Measurements from ENCODE around the gene NR1D1. TPM values are rescaled to one million over a fixed set of nuclear protein-coding genes. Genes with fewer than 3 reads are reported as not detected.

The NR1D1 gene
- total RNA-seq, 1 donor from 2014 or later, result 2.6 TPM

DNA sequence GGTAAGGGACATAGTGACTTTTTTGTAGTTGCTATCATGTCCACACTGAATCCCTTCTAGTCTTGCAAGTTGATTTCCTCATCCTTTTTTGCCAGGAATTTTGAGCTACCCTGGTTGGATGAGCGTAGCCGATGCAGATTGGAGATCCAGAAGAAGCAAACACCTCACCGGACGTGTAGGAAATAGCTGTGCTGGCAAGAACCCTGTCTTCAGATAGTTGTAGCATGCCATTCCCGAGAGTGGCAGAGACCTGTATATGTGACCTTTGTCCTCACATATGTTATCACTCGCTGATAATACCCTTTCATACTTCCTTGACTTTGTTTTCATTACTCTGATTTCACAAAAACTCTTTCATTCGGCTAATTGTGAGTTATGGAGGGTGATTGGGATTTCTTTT, 33.8 kb upstream of the NR1D1 start:
- Mint-ChIP-seq H3K27ac (peak overlapping the region; percentile 75), H3K4me1 (ENCODE audit: low read depth) (peaks cover 10% of the 10 kb centered on the region), H3K4me3 (ENCODE audit: low read depth) (no peak overlapping the region), H3K27me3 (no peaks in the 10 kb centered on the region), H3K36me3 (ENCODE audit: insufficient read depth) (peaks cover 48% of the 10 kb centered on the region), H3K9me3 (ENCODE audit: low read depth) (no peaks in the 10 kb centered on the region)
- TF ChIP-seq, protein P1, sequence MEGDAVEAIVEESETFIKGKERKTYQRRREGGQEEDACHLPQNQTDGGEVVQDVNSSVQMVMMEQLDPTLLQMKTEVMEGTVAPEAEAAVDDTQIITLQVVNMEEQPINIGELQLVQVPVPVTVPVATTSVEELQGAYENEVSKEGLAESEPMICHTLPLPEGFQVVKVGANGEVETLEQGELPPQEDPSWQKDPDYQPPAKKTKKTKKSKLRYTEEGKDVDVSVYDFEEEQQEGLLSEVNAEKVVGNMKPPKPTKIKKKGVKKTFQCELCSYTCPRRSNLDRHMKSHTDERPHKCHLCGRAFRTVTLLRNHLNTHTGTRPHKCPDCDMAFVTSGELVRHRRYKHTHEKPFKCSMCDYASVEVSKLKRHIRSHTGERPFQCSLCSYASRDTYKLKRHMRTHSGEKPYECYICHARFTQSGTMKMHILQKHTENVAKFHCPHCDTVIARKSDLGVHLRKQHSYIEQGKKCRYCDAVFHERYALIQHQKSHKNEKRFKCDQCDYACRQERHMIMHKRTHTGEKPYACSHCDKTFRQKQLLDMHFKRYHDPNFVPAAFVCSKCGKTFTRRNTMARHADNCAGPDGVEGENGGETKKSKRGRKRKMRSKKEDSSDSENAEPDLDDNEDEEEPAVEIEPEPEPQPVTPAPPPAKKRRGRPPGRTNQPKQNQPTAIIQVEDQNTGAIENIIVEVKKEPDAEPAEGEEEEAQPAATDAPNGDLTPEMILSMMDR (IDR thresholded peaks at IDR 0.05; ENCODE audit: unreplicated experiment), result no peak
- no peak for DNase-seq (ENCODE audit: low spot score, unreplicated experiment)

DNA sequence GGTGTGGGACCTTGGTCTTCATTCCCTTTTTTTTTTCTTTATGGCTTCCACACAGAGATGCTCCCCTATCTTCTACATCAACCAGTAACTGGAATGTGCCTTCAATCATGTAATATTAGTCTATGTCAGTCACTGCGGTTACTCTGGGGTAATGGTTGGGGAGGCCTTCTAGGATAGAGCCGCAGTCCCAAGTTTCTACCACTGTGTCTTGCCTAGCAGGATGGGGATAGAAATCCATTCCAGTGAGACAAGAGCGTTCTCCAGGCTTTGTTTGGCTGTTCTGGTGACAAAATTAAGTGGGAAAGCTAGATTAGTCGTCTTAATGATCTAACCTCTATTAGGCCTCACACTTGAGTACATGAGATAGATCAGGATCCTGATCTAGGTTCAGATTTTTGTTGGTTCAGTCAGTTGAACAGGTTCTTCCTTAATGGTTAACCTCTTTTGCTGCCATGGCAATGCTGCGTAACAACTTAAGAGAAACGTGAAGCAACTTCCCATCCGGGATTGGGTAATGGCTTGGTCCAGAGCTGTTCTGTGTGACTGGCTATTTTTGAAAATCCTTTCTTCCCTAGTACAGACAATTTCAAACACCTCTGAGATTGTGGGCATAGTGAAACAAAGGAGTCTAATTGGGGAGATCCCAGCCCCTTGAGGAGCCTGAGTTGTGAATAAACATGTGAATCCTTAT, 30.1 kb upstream of the NR1D1 start:
- Mint-ChIP-seq H3K4me3 (ENCODE audit: low read depth) (no peak overlapping the region), H3K27me3 (no peaks in the 10 kb centered on the region), H3K9me3 (ENCODE audit: low read depth) (no peaks in the 10 kb centered on the region), H3K36me3 (ENCODE audit: insufficient read depth) (peaks cover 51% of the 10 kb centered on the region), H3K27ac (no peak overlapping the region), H3K4me1 (ENCODE audit: low read depth) (peaks cover 10% of the 10 kb centered on the region)
- no peak for DNase-seq (ENCODE audit: low spot score, unreplicated experiment)
- TF ChIP-seq, protein P1 (IDR thresholded peaks at IDR 0.05; ENCODE audit: unreplicated experiment), result no peak

DNA sequence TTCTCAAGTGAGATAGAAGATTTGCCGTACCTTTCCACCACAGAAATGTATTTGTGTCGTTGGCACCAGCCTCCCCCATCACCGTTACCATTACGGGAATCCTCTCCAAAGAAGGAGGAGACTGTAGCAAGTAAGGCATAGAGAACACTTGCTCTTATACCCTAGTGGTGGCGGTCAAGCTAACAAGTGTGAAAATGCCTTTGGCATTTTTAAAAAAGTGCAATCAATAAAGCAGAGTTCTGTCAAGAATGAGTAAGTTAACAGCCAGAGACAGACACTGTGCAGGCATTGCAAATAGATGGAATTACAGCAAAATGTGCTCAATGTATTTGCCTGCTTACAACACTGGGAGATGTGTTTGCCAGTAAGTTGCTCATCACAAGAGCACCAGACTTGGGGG, 29.1 kb upstream of the NR1D1 start:
- no peaks in the 10 kb centered on the region for H3K27me3 Mint-ChIP-seq
- no peaks in the 10 kb centered on the region for H3K9me3 Mint-ChIP-seq (ENCODE audit: low read depth)
- no peak overlapping the region for H3K4me3 Mint-ChIP-seq (ENCODE audit: low read depth)
- no peak overlapping the region for H3K27ac Mint-ChIP-seq
- DNase-seq (ENCODE audit: low spot score, unreplicated experiment), result no peak
- H3K36me3 Mint-ChIP-seq (ENCODE audit: insufficient read depth), result peaks cover 45% of the 10 kb centered on the region
- TF ChIP-seq, protein P1 (IDR thresholded peaks at IDR 0.05; ENCODE audit: unreplicated experiment), result peak; percentile 16
- H3K4me1 Mint-ChIP-seq (ENCODE audit: low read depth), result peaks cover 14% of the 10 kb centered on the region

DNA sequence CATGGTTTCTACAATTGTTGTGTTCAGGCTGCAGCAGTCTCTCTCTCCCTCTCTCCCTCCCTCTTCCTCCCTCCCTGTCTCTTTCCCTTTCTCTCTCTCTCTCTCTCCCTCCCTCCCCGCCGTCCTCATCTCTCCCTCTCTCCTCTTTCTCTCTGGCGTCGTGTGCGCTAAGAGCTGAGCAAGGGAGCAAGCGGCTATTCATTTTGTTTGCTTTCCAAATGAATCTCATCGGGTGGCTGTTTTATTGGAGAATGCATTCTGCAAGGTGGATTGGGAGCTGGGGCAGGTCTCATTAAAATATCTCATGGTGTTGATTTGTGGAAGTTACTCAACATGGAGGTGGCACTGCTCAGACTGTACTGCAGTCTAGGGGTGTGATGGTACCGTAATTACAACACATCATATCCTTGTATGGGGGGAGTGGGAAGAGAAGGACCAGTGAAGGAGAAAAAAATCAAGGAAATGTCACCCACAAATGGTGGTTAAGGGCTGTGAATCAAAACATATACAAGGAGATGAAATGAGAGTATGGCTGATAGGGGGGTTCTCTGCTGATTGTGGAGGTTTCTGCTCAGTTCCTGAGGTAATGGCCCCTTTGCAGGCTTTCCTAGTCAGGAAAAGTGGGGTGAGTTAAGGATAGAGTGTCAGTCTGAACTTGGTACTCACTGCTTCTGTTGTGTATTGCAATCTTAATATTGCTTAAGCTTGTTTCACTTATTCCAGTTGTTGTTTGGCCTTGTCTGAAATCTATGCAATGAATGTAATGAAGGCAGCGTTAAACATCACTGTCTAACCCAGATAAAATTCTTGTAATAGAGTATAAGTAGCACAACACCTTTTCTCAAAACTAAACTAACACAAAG, 24.1 kb upstream of the NR1D1 start:
- Mint-ChIP-seq H3K4me1 (ENCODE audit: low read depth) (peaks cover 26% of the 10 kb centered on the region), H3K27ac (no peak overlapping the region), H3K36me3 (ENCODE audit: insufficient read depth) (peaks cover 14% of the 10 kb centered on the region), H3K4me3 (ENCODE audit: low read depth) (peak overlapping the region; percentile 98), H3K27me3 (no peaks in the 10 kb centered on the region), H3K9me3 (ENCODE audit: low read depth) (no peaks in the 10 kb centered on the region)
- DNase-seq (ENCODE audit: low spot score, unreplicated experiment), result no peak
- TF ChIP-seq, protein P1 (IDR thresholded peaks at IDR 0.05; ENCODE audit: unreplicated experiment), result no peak

DNA sequence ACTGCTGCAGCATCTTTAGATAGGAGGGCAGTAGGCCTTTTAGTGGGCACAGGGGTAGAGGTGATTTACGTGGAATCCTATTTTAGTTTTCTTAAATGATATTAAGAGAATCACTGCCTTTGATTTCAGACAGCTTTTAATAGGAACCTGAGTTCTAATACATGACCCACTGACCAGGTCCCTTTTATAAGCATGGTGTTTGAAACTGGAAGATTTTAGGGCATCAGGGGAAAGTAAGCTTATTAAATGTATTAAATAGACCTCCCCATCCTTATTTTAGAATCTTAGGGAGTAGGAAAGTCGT, 23.4 kb upstream of the NR1D1 start:
- H3K4me3 Mint-ChIP-seq (ENCODE audit: low read depth), result peak overlapping the region; percentile 98
- peaks cover 9% of the 10 kb centered on the region for H3K36me3 Mint-ChIP-seq (ENCODE audit: insufficient read depth)
- H3K9me3 Mint-ChIP-seq (ENCODE audit: low read depth), result no peaks in the 10 kb centered on the region
- TF ChIP-seq, protein P1 (IDR thresholded peaks at IDR 0.05; ENCODE audit: unreplicated experiment), result no peak
- DNase-seq (ENCODE audit: low spot score, unreplicated experiment), result no peak
- no peaks in the 10 kb centered on the region for H3K27me3 Mint-ChIP-seq
- peaks cover 26% of the 10 kb centered on the region for H3K4me1 Mint-ChIP-seq (ENCODE audit: low read depth)
- H3K27ac Mint-ChIP-seq, result peak overlapping the region; percentile 88
